Adipocyte (in vitro differentiated cells): ENCODE measurements around the gene NOL9.

Experiments used
- DNase-seq: peaks from one replicate; pipeline ENCODE4 v3.0.0-alpha.2; 2015; ENCODE audit warnings: low read depth
- H3K27me3 ChIP-seq: replicated peaks from 2 replicates; pipeline ENCODE4 v1.7.0; 2013; ENCODE audit warnings: mild to moderate bottlenecking, low read length, moderate library complexity; ENCODE audit not compliant: control insufficient read depth, insufficient read depth
- H3K36me3 ChIP-seq: 2 replicates; pipeline ENCODE4 v1.7.0; 2013; ENCODE audit warnings: low read length, mild to moderate bottlenecking, moderate library complexity; ENCODE audit not compliant: control insufficient read depth, insufficient read depth, severe bottlenecking
- H3K4me1 ChIP-seq: 2 replicates; pipeline ENCODE4 v1.7.0; 2013; ENCODE audit warnings: mild to moderate bottlenecking, low read length, moderate library complexity; ENCODE audit not compliant: control insufficient read depth, insufficient read depth
- H3K4me3 ChIP-seq: 2 replicates; pipeline ENCODE4 v1.7.0; 2013; ENCODE audit warnings: mild to moderate bottlenecking, low read length, moderate library complexity
- H3K9ac ChIP-seq: 2 replicates; pipeline ENCODE4 v1.7.0; 2013; ENCODE audit warnings: mild to moderate bottlenecking, low read length, moderate library complexity
- H3K9me3 ChIP-seq: 2 replicates; pipeline ENCODE4 v1.7.0; 2013; ENCODE audit warnings: mild to moderate bottlenecking, low read length, moderate library complexity; ENCODE audit not compliant: control insufficient read depth

Gene NOL9

DNA sequence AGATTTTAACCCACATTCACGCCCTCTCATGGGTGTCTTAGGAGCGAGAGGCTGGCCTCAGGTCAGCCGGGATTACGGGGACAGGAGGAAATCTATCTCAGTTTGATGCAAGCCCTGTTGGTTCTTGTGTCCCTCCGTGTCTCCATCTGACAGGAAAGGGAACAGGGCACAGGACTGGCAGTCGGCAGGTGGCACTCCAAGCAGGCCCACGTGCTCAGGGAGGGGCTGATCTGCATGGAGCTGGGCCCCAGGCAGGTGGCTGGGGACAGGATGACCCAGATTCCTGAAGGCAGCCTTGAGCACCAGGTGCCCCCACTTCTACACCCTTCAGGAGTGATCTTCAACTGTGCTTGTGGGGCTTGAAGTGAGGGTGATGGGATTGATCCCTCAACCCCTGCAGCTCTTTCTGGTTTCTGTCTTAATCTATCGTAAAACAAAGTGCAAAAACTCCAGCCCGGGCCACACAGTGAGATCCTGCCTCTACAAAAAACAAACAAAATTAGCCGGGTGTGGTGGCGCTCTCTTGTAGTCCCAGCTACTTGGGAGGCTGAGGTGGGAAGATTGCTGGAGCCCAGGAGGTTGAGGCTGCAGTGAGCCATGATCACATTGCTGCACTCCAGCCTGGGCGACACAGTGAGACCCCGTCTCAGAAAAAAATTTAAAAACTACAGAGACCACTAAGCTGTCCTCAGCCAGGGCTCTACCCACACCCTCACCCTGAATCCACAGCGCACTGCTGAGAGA lies 71.1 kb downstream of the NOL9 start:
- DNase-seq: no peak
- H3K27me3 ChIP-seq: peaks cover 5% of the 10 kb centered on the region
- H3K4me1 ChIP-seq: no peaks in the 10 kb centered on the region
- no peaks in the 10 kb centered on the region for H3K9me3 ChIP-seq
- no peak overlapping the region for H3K4me3 ChIP-seq
- no peak overlapping the region for H3K9ac ChIP-seq
- no peaks in the 10 kb centered on the region for H3K36me3 ChIP-seq

GRCh38 chr1:6481820-6482219 lies 72.5 kb downstream of the NOL9 start:
- no peak for DNase-seq
- H3K4me3 ChIP-seq: no peak overlapping the region
- H3K9me3 ChIP-seq: no peaks in the 10 kb centered on the region
- H3K36me3 ChIP-seq: no peaks in the 10 kb centered on the region
- H3K27me3 ChIP-seq: peaks cover 5% of the 10 kb centered on the region
- H3K9ac ChIP-seq: no peak overlapping the region
- H3K4me1 ChIP-seq: no peaks in the 10 kb centered on the region

DNA sequence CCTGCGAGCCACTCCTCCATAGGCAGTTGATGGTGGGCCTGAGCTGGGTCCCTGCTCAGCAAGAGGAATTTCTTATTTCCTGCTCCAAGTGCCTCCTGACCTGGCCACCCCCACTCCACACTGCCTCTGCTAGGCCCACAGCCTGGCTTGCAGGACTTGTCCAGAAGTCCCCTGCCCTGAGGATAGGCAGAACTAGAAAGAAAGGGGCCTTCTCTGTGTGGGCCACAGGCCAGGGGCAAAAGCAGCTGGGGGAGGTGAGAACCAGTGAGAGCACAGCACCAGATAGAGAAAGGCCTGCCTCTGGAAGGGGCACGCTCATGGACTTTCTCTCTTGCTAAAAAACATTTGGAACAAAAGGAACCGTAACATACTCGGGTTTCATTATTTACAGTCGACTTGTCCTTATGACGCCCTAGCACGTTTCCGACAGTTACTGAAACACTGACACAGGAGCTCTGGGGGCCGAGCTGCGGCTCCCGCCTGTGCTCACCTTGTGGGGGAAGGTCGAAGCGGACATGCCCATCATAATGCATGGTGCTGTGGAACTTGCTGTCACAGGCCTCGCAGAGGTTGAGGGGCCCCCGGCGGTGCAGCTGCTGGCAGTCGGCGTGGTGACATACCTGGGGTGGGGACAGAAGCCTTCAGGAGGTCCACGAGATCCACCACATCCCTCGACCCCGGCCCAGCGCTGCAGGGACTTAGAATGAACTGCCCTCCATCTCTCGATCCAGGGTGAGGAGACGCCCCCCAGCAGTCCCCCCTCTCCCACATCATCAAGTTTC lies 77.1 kb downstream of the NOL9 start:
- Histone ChIP-seq H3K27me3 (no peaks in the 10 kb centered on the region), H3K4me3 (no peak overlapping the region), H3K4me1 (no peaks in the 10 kb centered on the region), H3K9ac (no peak overlapping the region), H3K36me3 (no peaks in the 10 kb centered on the region), H3K9me3 (no peaks in the 10 kb centered on the region)
- no peak for DNase-seq

DNA sequence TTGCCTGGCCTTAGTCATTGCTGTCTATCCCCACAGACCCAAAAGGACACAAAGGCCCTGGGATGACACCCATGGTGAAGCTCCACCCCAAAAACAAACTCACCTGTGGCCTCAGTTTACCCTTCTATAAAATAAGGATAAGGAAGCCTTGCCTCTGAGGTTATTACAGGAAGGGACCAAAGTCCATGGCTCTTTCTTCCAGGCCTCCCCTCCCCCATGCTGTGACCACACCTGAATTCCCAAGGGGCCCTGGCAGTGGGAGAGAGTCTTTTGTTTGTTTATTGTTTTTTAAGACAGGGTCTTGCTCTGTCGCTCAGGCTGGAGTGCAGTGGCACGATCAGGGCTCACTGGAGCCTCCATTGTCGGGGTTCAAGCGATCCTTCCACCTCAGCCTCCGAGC lies 77.8 kb downstream of the NOL9 start:
- no peak for DNase-seq
- no peak overlapping the region for H3K4me3 ChIP-seq
- no peaks in the 10 kb centered on the region for H3K4me1 ChIP-seq
- H3K9me3 ChIP-seq: no peaks in the 10 kb centered on the region
- H3K36me3 ChIP-seq: no peaks in the 10 kb centered on the region
- H3K9ac ChIP-seq: no peak overlapping the region
- no peaks in the 10 kb centered on the region for H3K27me3 ChIP-seq

GRCh38 chr1:6475381-6476133 lies 78.8 kb downstream of the NOL9 start:
- Histone ChIP-seq H3K4me3 (no peak overlapping the region), H3K36me3 (no peaks in the 10 kb centered on the region), H3K9me3 (no peaks in the 10 kb centered on the region), H3K4me1 (no peaks in the 10 kb centered on the region), H3K27me3 (no peaks in the 10 kb centered on the region), H3K9ac (no peak overlapping the region)
- DNase-seq: peak; percentile 76

DNA sequence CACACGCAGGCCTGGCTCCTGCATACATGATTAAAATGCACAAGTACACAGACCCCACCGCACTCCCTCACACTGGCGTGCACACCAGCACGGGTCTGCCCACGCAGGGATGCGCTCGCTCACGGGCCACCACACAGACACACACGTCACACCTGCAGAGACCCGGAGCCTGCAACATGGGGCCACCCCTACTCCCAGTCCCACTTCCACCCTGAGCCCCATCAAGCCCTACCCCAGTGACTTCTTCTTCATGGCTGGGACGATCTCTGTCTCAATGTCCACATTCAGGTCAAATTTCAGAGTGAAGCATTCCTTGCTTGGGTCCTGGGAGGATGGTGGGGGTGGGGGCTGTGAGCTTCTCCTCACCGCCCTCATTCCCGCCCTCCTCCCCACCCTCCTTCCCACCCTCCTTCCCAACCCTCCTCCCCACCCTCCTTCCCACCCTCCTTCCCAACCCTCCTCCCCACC lies 79.5 kb downstream of the NOL9 start:
- Histone ChIP-seq H3K36me3 (no peaks in the 10 kb centered on the region), H3K9ac (no peak overlapping the region), H3K4me3 (no peak overlapping the region), H3K4me1 (no peaks in the 10 kb centered on the region), H3K9me3 (no peaks in the 10 kb centered on the region), H3K27me3 (no peaks in the 10 kb centered on the region)
- DNase-seq: no peak

DNA sequence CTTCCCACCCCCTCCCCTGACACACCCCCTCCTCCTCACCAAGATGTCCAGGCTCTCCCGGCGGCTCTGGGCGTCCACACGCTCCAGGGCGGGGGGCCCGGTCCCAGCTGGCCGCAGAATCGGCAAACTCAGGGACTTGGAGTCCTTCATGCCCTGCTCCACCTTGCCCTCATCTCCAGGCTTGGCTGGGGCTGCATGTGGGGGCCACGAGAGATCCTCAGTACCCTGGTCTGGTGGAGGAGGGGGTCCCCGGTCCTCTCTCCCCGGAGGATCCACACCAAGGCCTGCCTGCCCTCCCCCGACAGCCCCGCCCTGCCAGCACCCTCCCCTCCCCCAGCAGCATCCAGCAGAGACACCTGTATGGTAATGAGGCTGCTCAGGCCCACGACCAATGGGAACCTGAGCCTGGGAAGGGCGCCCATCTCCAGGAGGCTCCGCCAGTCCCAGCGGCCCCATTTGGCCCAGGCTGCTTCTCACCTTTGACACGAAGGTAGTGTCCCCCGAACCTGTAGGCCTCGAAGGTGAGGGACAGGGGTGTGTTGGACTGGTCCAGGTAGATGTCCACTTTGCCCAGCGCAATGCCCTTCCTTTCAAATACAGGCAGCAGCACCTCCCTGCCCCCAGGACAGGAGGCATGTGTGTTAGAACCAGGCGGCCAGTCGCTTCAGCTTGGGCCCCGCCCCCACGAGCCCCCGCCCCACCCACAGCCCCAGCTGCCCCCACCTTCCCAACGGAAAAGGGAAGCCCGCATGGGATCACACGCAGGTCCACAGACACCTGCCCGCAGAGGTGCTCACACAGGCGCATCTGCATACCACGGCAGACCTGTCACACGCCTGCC lies 80.1 kb downstream of the NOL9 start:
- H3K36me3 ChIP-seq: no peaks in the 10 kb centered on the region
- H3K9ac ChIP-seq: no peak overlapping the region
- no peaks in the 10 kb centered on the region for H3K27me3 ChIP-seq
- no peak for DNase-seq
- H3K4me3 ChIP-seq: no peak overlapping the region
- no peaks in the 10 kb centered on the region for H3K9me3 ChIP-seq
- H3K4me1 ChIP-seq: no peaks in the 10 kb centered on the region

DNA sequence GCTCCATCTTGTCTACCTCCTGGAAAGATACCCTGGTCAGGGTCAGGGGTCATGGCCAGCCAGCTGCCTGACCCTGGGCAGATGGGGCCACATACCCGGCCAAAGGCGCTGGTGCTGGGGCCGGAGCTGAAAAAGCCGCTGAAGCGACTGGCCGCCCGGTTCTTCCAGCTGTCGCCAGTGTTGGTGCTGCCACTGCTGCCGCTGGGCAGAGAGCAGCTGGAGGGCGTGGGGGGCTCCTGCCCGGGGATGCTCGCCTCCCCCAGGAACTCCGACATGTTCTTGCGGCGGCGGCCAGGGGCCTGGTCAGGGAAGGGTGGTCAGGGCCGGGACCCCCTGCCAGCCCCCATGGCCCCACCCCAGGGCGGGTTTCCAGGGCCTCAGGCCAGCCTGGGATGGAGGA lies 81.2 kb downstream of the NOL9 start:
- Histone ChIP-seq H3K4me3 (no peak overlapping the region), H3K4me1 (no peaks in the 10 kb centered on the region), H3K36me3 (no peaks in the 10 kb centered on the region), H3K27me3 (no peaks in the 10 kb centered on the region), H3K9me3 (no peaks in the 10 kb centered on the region), H3K9ac (no peak overlapping the region)
- DNase-seq: no peak

GRCh38 chr1:6472391-6472790 lies 81.9 kb downstream of the NOL9 start:
- H3K36me3 ChIP-seq: no peaks in the 10 kb centered on the region
- no peak overlapping the region for H3K9ac ChIP-seq
- DNase-seq: no peak
- no peaks in the 10 kb centered on the region for H3K27me3 ChIP-seq
- H3K4me1 ChIP-seq: no peaks in the 10 kb centered on the region
- H3K9me3 ChIP-seq: no peaks in the 10 kb centered on the region
- no peak overlapping the region for H3K4me3 ChIP-seq

GRCh38 chr1:6471970-6472368 lies 82.3 kb downstream of the NOL9 start:
- no peaks in the 10 kb centered on the region for H3K27me3 ChIP-seq
- H3K4me1 ChIP-seq: no peaks in the 10 kb centered on the region
- no peak overlapping the region for H3K4me3 ChIP-seq
- no peak for DNase-seq
- no peaks in the 10 kb centered on the region for H3K36me3 ChIP-seq
- no peak overlapping the region for H3K9ac ChIP-seq
- no peaks in the 10 kb centered on the region for H3K9me3 ChIP-seq
